ENCODE data around the gene CCDC183.
A peak's percentile ranks its signal among the peaks of the same experiment; 100 is the strongest.
"Not testable (repeated sequence)": the region's sequence is repeated elsewhere in the genome, so short reads cannot be mapped to it uniquely, and the experiment has no call there.

Gene CCDC183

DNA sequence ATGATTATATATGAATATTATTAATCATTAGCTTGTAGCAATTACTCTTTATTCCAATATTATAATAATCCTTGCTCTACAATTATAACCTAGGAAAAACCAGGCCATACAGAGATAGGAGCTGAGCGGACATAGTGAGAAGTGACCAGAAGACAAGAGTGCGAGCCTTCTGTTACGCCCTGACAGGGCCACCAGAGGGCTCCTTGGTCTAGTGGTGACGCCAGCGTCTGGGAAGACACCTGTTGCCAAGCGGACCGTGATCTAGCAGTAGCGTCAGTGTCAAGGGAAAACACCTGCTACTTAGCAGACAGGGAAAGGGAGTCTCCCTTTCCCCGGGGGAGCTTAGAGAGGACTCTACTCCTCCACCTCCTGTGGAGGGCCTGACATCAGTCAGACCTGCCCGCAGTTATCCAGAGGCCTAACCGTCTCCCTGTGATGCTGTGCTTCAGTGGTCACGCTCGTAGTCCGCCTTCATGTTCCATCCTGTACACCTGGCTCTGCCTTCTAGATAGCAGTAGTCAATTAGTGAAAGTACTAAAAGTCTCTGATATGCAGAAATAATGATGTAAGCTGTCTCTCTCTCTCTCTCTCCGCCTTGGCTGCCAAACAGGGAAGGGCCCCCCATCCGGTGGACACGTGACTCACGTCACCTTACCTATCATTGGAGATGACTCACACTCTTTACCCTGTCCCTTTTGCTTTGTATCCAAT, 29.6 kb upstream of the CCDC183 start:
- peak; percentile 21; the same call in 1 of the 2 replicates for TF ChIP-seq CTCF (conservative IDR thresholded peaks at IDR 0.05; ENCODE audit: low read length)
- H3K79me2 ChIP-seq (ENCODE audit: insufficient read depth, low read length); H3K4me2 ChIP-seq (ENCODE audit: low read depth, low read length, poor library complexity, severe bottlenecking); H3K9me3 ChIP-seq (ENCODE audit: insufficient read depth, low read depth, low read length); H4K20me1 ChIP-seq (ENCODE audit: insufficient read depth, low read length, poor library complexity, severe bottlenecking); H2AFZ ChIP-seq (ENCODE audit: low read length); H3F3A ChIP-seq (ENCODE audit: low read depth); H3K9me2 ChIP-seq (replicated peaks; ENCODE audit: low read depth, low read length); H3K4me3 ChIP-seq (ENCODE audit: low read length, poor library complexity, severe bottlenecking); H3K36me3 ChIP-seq (ENCODE audit: insufficient read depth, low read length); H3K9ac ChIP-seq (ENCODE audit: low read depth, low read length, poor library complexity, severe bottlenecking); H3K4me1 ChIP-seq (ENCODE audit: insufficient read depth, low read length, poor library complexity, severe bottlenecking); H3K27me3 ChIP-seq (ENCODE audit: insufficient read depth, low read length, poor library complexity, severe bottlenecking): not testable (repeated sequence)

DNA sequence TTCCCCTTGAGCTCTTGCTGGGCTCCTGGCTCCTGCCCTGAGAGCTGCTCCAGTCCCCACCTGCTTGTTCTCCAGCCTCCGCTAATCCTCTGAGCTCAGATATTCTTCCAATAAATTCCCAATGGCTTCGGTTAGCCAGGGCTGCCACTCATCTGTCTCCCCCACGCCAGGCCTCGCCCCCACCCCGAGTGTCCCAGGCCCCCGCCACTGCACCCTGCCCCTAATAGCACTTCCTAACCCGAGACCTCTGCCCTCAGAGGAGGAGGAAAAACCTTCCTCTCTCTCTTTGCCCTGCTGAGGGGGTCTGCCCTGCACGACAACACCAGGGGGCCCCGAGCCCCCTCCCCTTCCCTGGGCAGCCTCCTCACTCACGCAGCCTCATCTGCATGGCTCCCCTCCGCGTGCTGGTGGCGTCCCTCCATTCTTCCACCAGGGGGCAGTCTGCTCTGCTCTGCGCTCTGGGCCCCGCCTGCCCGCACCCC, 26.4 kb upstream of the CCDC183 start:
- Histone ChIP-seq H3K4me3 (ENCODE audit: low read length, poor library complexity, severe bottlenecking) (no peak overlapping the region), H3K9me2 (replicated peaks; ENCODE audit: low read depth, low read length) (no peaks in the 10 kb centered on the region), H3K9ac (ENCODE audit: low read depth, low read length, poor library complexity, severe bottlenecking) (no peak overlapping the region), H3K36me3 (ENCODE audit: insufficient read depth, low read length) (no peaks in the 10 kb centered on the region), H3K79me2 (ENCODE audit: insufficient read depth, low read length) (no peaks in the 10 kb centered on the region), H3K4me1 (ENCODE audit: insufficient read depth, low read length, poor library complexity, severe bottlenecking) (peaks cover 6% of the 10 kb centered on the region), H3F3A (ENCODE audit: low read depth) (no peaks in the 10 kb centered on the region), H3K27me3 (ENCODE audit: insufficient read depth, low read length, poor library complexity, severe bottlenecking) (no peaks in the 10 kb centered on the region), H3K4me2 (ENCODE audit: low read depth, low read length, poor library complexity, severe bottlenecking) (no peak overlapping the region), H2AFZ (ENCODE audit: low read length) (no peak overlapping the region), H3K9me3 (ENCODE audit: insufficient read depth, low read depth, low read length) (no peaks in the 10 kb centered on the region; the same call in 1 of the 2 replicates), H4K20me1 (ENCODE audit: insufficient read depth, low read length, poor library complexity, severe bottlenecking) (no peaks in the 10 kb centered on the region)
- TF ChIP-seq EZH2phosphoT487 (IDR thresholded peaks at IDR 0.05; ENCODE audit: borderline replicate concordance) (no peak), CTCF (conservative IDR thresholded peaks at IDR 0.05; ENCODE audit: low read length) (no peak; the same call in 1 of the 2 replicates)

DNA sequence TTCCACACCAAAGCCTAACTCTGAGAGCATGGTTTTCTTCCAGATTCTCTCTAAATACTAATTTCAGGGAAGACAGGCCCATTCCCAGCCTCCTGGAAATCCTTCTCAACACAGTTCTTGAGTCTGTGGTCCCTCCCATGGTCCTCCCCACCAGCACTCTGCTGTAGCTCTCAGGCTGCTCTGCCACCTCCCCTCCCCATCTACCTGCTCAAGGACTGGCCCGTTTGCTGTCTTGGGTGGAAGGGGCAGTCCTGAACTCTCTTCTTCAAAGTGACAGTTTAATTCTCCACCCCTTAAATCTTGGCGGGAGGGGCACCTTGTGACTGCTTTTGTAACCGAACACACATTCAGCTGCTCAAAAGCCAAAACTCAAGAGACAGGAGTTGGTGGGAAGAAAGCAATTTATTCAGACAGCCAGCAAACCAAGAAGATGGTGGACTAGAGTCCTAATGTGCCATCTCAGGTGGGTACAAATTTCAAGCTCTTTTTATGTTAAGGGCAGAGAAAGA, 24.2 kb upstream of the CCDC183 start:
- Histone ChIP-seq H3K79me2 (ENCODE audit: insufficient read depth, low read length) (no peaks in the 10 kb centered on the region), H3F3A (ENCODE audit: low read depth) (no peaks in the 10 kb centered on the region), H3K9me2 (replicated peaks; ENCODE audit: low read depth, low read length) (no peaks in the 10 kb centered on the region), H3K9ac (ENCODE audit: low read depth, low read length, poor library complexity, severe bottlenecking) (no peak overlapping the region), H2AFZ (ENCODE audit: low read length) (no peak overlapping the region), H3K4me1 (ENCODE audit: insufficient read depth, low read length, poor library complexity, severe bottlenecking) (peaks cover 6% of the 10 kb centered on the region), H3K9me3 (ENCODE audit: insufficient read depth, low read depth, low read length) (no peaks in the 10 kb centered on the region; the same call in 1 of the 2 replicates), H3K27me3 (ENCODE audit: insufficient read depth, low read length, poor library complexity, severe bottlenecking) (no peaks in the 10 kb centered on the region), H3K4me3 (ENCODE audit: low read length, poor library complexity, severe bottlenecking) (no peak overlapping the region), H3K4me2 (ENCODE audit: low read depth, low read length, poor library complexity, severe bottlenecking) (no peak overlapping the region), H4K20me1 (ENCODE audit: insufficient read depth, low read length, poor library complexity, severe bottlenecking) (no peaks in the 10 kb centered on the region), H3K36me3 (ENCODE audit: insufficient read depth, low read length) (no peaks in the 10 kb centered on the region)
- TF ChIP-seq EZH2phosphoT487 (IDR thresholded peaks at IDR 0.05; ENCODE audit: borderline replicate concordance), result no peak
- no peak for TF ChIP-seq CTCF (conservative IDR thresholded peaks at IDR 0.05; ENCODE audit: low read length)
